SK-N-SH treated with all-trans-retinoic acid at 6 μM for 48 hours (cell line): ENCODE results near the gene PIP5K1C.

Source experiments
- ATAC-seq: fragments of 200-7000 bp; cut with Tn5 transposase; 3 replicates; pipeline ENCODE4 v1.9.1; 2020; ENCODE audit warnings: mild to moderate bottlenecking, moderate library complexity
- ARNTL ChIP-seq: fragments of 450-650 bp; formaldehyde crosslinking; IDR thresholded peaks from 2 replicates; pipeline ENCODE4 v1.5.0; 2020; ENCODE audit warnings: low read depth, mild to moderate bottlenecking, moderate library complexity, borderline replicate concordance
- CREB5 ChIP-seq: fragments of 250-450 bp; sonication (Bioruptor Pico); IDR thresholded peaks from 2 replicates; pipeline ENCODE4 v1.5.1; 2020; ENCODE audit warnings: low read depth, mild to moderate bottlenecking, moderate library complexity
- CSRNP3 ChIP-seq: fragments of 250-450 bp; sonication (Bioruptor Pico); IDR thresholded peaks from 2 replicates; pipeline ENCODE4 v1.5.1; 2021; ENCODE audit warnings: mild to moderate bottlenecking, moderate library complexity
- GLIS3 ChIP-seq: fragments of 250-450 bp; sonication (Bioruptor Pico); IDR thresholded peaks from 2 replicates; pipeline ENCODE4 v1.5.0; 2020; ENCODE audit warnings: mild to moderate bottlenecking, moderate library complexity
- ISL1 ChIP-seq: fragments of 250-450 bp; sonication (Bioruptor Pico); IDR thresholded peaks from 2 replicates; pipeline ENCODE4 v2.1.2; 2022; ENCODE audit warnings: mild to moderate bottlenecking, moderate library complexity
- OSR1 ChIP-seq: fragments of 250-450 bp; sonication (Bioruptor Pico); IDR thresholded peaks from 2 replicates; pipeline ENCODE4 v1.8.0; 2022; ENCODE audit warnings: moderate library complexity, mild to moderate bottlenecking, inconsistent platforms
- PATZ1 ChIP-seq: fragments of 250-450 bp; sonication (Bioruptor Pico); IDR thresholded peaks from 2 replicates; pipeline ENCODE4 v1.8.0; 2020; ENCODE audit warnings: mild to moderate bottlenecking, moderate library complexity, borderline replicate concordance
- POU6F1 ChIP-seq: fragments of 250-450 bp; sonication (Bioruptor Pico); IDR thresholded peaks from 2 replicates; pipeline ENCODE4 v1.8.0; 2021; ENCODE audit warnings: low read depth, mild to moderate bottlenecking, moderate library complexity, borderline replicate concordance
- PPARA ChIP-seq: fragments of 250-450 bp; sonication (Bioruptor Pico); IDR thresholded peaks from 2 replicates; pipeline ENCODE4 v1.5.0; 2020; ENCODE audit warnings: mild to moderate bottlenecking, borderline replicate concordance
- RARB ChIP-seq: fragments of 250-450 bp; sonication (Bioruptor Pico); IDR thresholded peaks from 2 replicates; pipeline ENCODE4 v1.8.0; 2021; ENCODE audit warnings: mild to moderate bottlenecking, moderate library complexity
- SNAI2 ChIP-seq: fragments of 250-450 bp; sonication (Bioruptor Pico); IDR thresholded peaks from 2 replicates; pipeline ENCODE4 v1.5.0; 2020; ENCODE audit warnings: mild to moderate bottlenecking, moderate library complexity
- TCF4 ChIP-seq: fragments of 250-450 bp; sonication (Bioruptor Pico); IDR thresholded peaks from 2 replicates; pipeline ENCODE4 v1.8.0; 2021; ENCODE audit warnings: mild to moderate bottlenecking, moderate library complexity, borderline replicate concordance
- TOX ChIP-seq: fragments of 250-450 bp; sonication (Bioruptor Pico); IDR thresholded peaks from 2 replicates; pipeline ENCODE4 v1.8.0; 2021; ENCODE audit warnings: mild to moderate bottlenecking, moderate library complexity, borderline replicate concordance
- TSHZ2 ChIP-seq: fragments of 250-450 bp; sonication (Bioruptor Pico); IDR thresholded peaks from 2 replicates; pipeline ENCODE4 v1.5.0; 2020; ENCODE audit warnings: mild to moderate bottlenecking, moderate library complexity
- ZC3H10 ChIP-seq: fragments of 250-450 bp; sonication (Bioruptor Pico); IDR thresholded peaks from 2 replicates; pipeline ENCODE4 v1.5.1; 2021; ENCODE audit warnings: mild to moderate bottlenecking, moderate library complexity
- ZFP3 ChIP-seq: fragments of 250-450 bp; sonication (Bioruptor Pico); IDR thresholded peaks from 2 replicates; pipeline ENCODE4 v1.5.0; 2020; ENCODE audit warnings: mild to moderate bottlenecking, moderate library complexity
- ZFP30 ChIP-seq: fragments of 450-650 bp; formaldehyde crosslinking; IDR thresholded peaks from 2 replicates; pipeline ENCODE4 v1.5.0; 2022; ENCODE audit warnings: mild to moderate bottlenecking, moderate library complexity
- ZNF565 ChIP-seq: fragments of 450-650 bp; formaldehyde crosslinking; conservative IDR thresholded peaks from 2 replicates; pipeline ENCODE4 v1.5.0; 2020; ENCODE audit warnings: low read depth, mild to moderate bottlenecking, moderate library complexity
- ZNF70 ChIP-seq: fragments of 450-650 bp; formaldehyde crosslinking; IDR thresholded peaks from 2 replicates; pipeline ENCODE4 v1.5.0; 2020; ENCODE audit warnings: mild to moderate bottlenecking, moderate library complexity
- ZNF8 ChIP-seq: fragments of 450-650 bp; formaldehyde crosslinking; IDR thresholded peaks from 2 replicates; pipeline ENCODE4 v1.5.0; 2020; ENCODE audit warnings: mild to moderate bottlenecking, moderate library complexity

Gene PIP5K1C

GRCh38 chr19:3642296-3642695 is 58.0 kb downstream of the PIP5K1C start:
- no peak for ATAC-seq

GRCh38 chr19:3641515-3642269 is 58.6 kb downstream of the PIP5K1C start:
- no peak for TF ChIP-seq TCF4 (CRISPR knock-in tag)
- no peak for TF ChIP-seq ZNF70 (CRISPR knock-in tag)
- no peak for TF ChIP-seq ISL1
- TF ChIP-seq ZFP3 (CRISPR knock-in tag), result no peak
- no peak for TF ChIP-seq PPARA (CRISPR knock-in tag)
- no peak for TF ChIP-seq TOX (CRISPR knock-in tag)
- no peak for TF ChIP-seq PATZ1
- no peak for TF ChIP-seq RARB (CRISPR knock-in tag)
- TF ChIP-seq ZNF8, result no peak
- no peak for TF ChIP-seq ZC3H10
- TF ChIP-seq CREB5, result no peak
- no peak for TF ChIP-seq OSR1 (CRISPR knock-in tag)
- no peak for ATAC-seq

More at GRCh38 chr19:3642296-3642695, 58.0 kb downstream of the PIP5K1C start:
- no peak for TF ChIP-seq ZFP30
- TF ChIP-seq OSR1 (CRISPR knock-in tag), result no peak
- TF ChIP-seq CREB5, result no peak
- no peak for TF ChIP-seq ZNF8
- TF ChIP-seq TCF4 (CRISPR knock-in tag), result no peak

GRCh38 chr19:3639479-3639878 is 60.8 kb downstream of the PIP5K1C start:
- no peak for TF ChIP-seq POU6F1 (CRISPR knock-in tag)
- no peak for TF ChIP-seq OSR1 (CRISPR knock-in tag)
- TF ChIP-seq ARNTL (CRISPR knock-in tag), result no peak
- TF ChIP-seq ZNF70 (CRISPR knock-in tag), result no peak
- no peak for TF ChIP-seq TCF4 (CRISPR knock-in tag)
- no peak for TF ChIP-seq ZFP30
- no peak for ATAC-seq

- ATAC-seq, result no peak
Observed at GRCh38 chr19:3638208-3639193, 61.8 kb downstream of the PIP5K1C start.

More at GRCh38 chr19:3638208-3639193, 61.8 kb downstream of the PIP5K1C start:
- TF ChIP-seq ZNF565 (CRISPR knock-in tag) (no peak), SNAI2 (CRISPR knock-in tag) (no peak), GLIS3 (CRISPR knock-in tag) (no peak), PATZ1 (no peak), ARNTL (CRISPR knock-in tag) (no peak), CSRNP3 (CRISPR knock-in tag) (no peak), TSHZ2 (CRISPR knock-in tag) (no peak)
